Sciatic nerve (tissue), 2 donors: ENCODE data around the gene ANKRD27. TPM values are rescaled to one million over a fixed set of nuclear protein-coding genes. Genes with fewer than 3 reads are reported as not detected.
"Not testable (repeated sequence)": the region's sequence is repeated elsewhere in the genome, so short reads cannot be mapped to it uniquely, and the experiment has no call there.

ENCODE experiments used
- ATAC-seq: fragments of 200-7000 bp; cut with Tn5 transposase; one replicate; pipeline ENCODE4 v1.9.1; 2020; ENCODE audit warnings: mild to moderate bottlenecking, moderate library complexity
- DNase-seq: peaks from one replicate; pipeline ENCODE4 v3.0.0-alpha.2; 2020; ENCODE audit warnings: low spot score
- intact Hi-C: fragments of 100-400 bp; cut with DNase I; formaldehyde crosslinking; loops from one replicate; pipeline ENCODE4 v1.14.2; 2022
- total RNA-seq: library from RNA; stranded (reverse); fragmentation: NEBNext Ultra II Directional; extraction: Animal tissue kit (Norgen Biotek cat#: 25700); gene quantifications from one replicate; pipeline ENCODE4 v1.2.1, GENCODE V29; 2021
- donor health status: DM: no; HTN: no; CAD: no.
- donor health status: DM: no; HTN: no; CAD: no.

The ANKRD27 gene
- total RNA-seq, 1 donor from 2014 or later = 37.9 TPM

DNA sequence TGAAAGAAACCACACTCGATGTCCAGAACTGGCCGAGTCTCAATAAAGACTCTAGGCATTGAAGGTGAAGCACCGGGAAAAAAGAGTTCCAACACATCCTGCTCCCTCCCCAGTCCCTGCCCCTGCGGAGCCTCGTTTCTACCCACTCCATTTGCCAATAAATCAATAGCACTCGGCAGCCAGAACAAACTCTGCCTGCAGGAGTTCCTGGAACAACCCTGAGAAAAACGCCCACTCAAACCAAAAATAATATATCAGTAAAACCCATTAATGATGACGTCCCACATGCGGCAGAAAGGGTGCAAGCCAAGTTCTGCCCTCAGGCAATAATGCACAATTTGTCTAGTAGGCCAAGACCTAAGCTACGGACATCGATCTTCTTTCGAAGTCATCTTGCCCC lies 53.0 kb downstream of the ANKRD27 start:
- no peak for DNase-seq
- ATAC-seq = no peak
- intact Hi-C loops = no loop called here

GRCh38 chr19:32619051-32619685 lies 55.8 kb downstream of the ANKRD27 start:
- ATAC-seq (no peak), DNase-seq (no peak)
- intact Hi-C loops = no loop called here

DNA sequence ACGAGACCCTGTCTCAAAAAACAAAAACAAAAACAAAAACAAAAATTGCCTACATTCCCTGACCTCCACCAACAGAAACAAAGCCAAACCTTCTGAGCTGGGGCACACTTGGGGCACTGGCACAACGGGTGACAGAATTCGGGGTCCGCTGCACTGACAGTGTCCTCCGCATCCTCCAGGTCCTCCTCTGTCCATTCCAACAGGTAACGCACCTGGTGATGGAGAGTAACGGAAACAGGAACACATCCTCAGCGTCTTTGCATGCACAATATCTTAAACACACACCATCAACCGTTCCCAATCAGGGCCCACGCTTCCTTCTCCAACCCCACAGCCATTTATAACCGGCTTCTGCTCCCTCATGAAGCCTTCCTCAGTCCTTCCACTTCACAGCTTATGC lies 59.4 kb downstream of the ANKRD27 start:
- no peak for ATAC-seq
- intact Hi-C loops = no loop called here
- DNase-seq = no peak

DNA sequence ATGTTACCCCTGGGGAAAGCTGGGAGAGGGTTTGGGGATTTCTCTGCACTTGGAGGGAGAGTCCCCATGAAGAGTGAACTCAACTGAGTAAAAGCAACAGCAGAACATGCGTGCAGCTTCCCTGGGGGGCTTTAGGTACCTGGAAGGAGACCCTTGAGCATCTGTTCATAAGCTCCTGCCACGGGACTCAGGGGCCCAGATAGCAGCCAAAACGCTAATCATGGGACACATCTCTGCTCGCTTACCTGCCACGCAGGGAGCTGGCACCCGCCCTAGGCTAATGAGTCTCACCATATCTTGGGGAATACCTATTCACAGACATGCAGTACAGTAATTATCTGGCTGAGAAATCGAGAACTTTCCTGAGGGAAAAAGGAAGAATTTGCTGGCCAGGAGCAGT lies 60.1 kb downstream of the ANKRD27 start:
- DNase-seq (no peak), ATAC-seq (no peak)
- intact Hi-C loops = no loop called here

DNA sequence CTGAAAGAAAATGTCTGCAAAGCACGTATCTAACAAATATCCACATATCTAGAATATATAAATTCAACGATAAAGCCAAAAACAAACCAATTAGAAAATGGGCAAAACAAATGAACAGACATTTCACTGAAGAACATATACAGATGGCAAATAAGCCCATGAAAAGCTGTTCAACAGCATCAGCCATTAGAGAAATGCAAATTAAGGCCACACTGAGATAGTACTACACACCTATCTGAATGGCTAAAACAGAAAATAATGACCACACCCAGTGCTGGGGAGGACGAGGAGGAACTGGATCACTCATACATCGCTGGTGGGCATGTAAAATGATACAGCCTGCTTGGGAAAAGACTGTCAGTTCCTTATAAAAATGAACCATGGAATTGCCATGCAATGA lies 62.0 kb downstream of the ANKRD27 start:
- DNase-seq = no peak
- intact Hi-C loops = no loop called here
- ATAC-seq = no peak

DNA sequence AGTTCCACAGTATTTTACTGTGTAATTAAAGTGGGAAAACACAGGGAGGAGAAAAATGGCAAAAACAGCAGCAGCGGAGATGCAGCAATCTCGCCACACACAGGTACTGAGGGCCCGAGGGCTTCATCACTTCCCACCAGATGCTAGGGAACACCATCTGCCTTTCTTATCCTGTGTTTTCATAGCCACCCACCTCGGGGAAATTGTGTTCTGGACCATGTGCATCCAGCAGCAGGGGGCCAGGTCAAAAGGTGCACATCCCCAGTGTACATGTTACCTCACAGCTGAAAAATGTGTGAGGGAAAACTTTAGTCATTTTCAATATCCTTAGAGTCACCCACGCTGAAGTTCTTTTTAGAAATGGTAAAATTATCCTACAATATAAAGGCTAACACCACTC lies 63.8 kb downstream of the ANKRD27 start:
- peak; percentile 51 for DNase-seq
- intact Hi-C loops = no loop called here
- ATAC-seq = peak; percentile 86

- intact Hi-C loops = no loop called here
- DNase-seq (peak; percentile 37), ATAC-seq (no peak)
Observed at GRCh38 chr19:32607479-32607878, 67.5 kb downstream of the ANKRD27 start.

DNA sequence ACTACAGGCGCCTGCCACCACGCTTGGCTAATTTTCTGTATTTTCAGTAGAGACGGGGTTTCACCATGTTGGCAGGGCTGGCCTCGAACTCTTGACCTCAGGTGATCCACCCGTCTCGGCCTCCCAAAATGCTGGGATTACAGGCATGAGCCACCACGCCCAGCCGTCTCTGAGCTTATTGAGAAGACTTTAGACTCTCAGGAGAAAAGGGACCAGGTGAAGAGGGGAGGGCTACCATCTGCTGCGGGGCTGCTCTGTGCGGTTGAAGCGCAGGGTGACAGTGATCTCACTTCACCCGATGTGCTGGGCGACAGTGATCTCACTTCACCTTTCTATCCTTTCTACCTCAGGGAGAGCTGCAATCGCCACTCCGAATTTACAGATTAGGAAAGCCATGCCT lies 68.7 kb downstream of the ANKRD27 start:
- DNase-seq (no peak), ATAC-seq (no peak)
- intact Hi-C loops = no loop called here

DNA sequence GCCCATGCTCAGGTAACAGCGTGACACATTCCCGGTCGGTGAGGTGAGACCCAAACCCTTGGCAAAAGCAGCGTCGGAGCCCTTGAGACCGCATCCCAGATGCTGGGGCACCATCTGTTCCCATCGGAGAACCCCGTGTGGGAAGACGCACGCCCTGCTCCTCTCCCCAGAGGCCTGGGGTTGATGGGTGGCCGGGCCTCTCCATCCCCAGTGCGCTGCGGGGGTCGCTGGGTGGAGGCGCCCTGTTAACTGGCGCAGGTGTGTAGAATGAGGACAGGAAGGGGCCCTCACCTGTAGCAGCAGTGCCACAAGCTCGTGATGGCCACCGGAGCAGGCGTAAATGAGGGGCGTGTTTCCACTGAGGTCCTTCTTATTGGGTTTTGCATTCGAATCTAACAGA lies 69.4 kb downstream of the ANKRD27 start:
- intact Hi-C loops = no loop called here
- DNase-seq = no peak
- ATAC-seq = no peak

DNA sequence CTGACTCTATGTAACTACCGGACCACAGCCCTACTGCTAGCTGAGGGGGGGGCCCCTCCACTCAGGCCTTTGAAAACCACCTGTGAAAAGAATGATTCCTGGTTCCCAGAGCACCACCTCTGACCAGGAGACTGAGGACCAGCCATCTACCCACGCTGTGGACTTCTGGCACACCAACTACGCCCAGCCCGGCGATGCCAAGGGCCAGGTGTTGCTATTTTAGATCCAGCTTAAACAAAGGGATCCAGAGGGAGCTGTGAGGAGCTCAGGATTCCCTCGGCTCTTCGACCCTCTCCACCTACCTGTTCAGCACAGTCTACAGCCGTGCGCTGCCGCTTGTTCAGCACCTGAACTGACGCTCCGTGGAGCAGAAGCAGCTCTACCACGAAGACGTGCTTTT lies 71.0 kb downstream of the ANKRD27 start:
- DNase-seq (no peak), ATAC-seq (no peak)
- intact Hi-C loops = no loop called here

DNA sequence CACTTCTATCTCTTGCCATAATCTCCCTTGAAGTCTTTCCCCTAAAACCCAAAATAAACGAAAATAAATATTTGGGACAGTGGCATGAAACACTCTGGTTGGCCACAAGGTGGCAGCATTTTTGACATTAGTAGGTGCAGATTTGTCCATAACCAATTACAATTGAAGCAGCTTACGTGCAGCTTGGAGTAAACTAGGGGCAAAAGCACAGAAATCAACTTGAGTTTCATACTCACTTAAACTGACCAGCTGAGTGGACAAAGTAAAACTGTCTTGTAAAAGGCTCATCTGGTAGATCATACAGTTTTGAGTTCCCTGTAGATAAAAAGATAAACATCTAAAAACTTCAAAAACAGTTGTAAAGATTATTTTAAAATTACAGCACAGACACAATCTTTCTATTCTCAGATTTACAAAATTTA lies 75.2 kb downstream of the ANKRD27 start:
- peak; percentile 45 for ATAC-seq
- intact Hi-C loops = no loop called here
- no peak for DNase-seq

- intact Hi-C loops = no loop called here
- DNase-seq (no peak), ATAC-seq (no peak)
Observed at GRCh38 chr19:32599258-32599657, 75.7 kb downstream of the ANKRD27 start.

GRCh38 chr19:32598022-32598421 lies 77.0 kb downstream of the ANKRD27 start:
- intact Hi-C loops = no loop called here
- DNase-seq (no peak), ATAC-seq (no peak)

DNA sequence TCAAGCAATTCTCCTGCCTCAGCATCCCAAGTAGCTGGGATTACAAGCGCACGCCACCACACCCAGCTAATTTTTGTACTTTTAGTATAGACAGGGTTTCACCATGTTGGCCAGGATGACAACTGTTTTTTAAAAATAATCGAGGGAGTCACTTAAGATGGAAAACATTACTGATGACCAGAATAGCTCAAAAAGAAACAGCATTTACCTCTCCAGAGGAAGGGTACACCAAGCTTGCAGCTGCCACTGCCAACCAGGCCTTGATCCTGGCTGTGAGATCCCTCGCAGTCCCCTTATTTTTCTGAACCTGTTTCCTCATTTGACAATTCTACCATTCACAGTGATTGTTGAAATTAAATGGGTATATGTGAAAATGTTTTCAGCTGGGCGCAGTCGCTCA lies 79.5 kb downstream of the ANKRD27 start:
- ATAC-seq (no peak), DNase-seq (no peak)
- intact Hi-C loops = no loop called here

DNA sequence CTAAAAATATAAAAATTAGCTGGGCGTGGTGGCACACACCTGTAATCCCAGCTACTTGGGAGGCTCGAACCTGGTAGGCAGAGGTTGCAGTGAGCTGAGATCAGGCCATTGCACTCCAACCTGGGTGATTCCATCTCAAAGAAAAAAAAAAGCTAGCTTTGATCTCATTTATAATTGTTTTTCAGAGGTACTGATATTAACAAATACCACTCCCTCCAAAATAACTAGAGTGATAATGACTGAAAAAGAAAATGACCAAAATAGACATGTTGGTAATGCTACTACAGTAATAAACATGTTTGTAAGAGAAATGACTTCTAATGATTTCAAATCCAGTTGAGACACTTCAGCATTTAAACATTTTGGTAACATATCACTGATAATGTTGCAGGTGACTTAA lies 81.0 kb downstream of the ANKRD27 start:
- intact Hi-C loops = no loop called here
- ATAC-seq = no peak
- DNase-seq = no peak

DNA sequence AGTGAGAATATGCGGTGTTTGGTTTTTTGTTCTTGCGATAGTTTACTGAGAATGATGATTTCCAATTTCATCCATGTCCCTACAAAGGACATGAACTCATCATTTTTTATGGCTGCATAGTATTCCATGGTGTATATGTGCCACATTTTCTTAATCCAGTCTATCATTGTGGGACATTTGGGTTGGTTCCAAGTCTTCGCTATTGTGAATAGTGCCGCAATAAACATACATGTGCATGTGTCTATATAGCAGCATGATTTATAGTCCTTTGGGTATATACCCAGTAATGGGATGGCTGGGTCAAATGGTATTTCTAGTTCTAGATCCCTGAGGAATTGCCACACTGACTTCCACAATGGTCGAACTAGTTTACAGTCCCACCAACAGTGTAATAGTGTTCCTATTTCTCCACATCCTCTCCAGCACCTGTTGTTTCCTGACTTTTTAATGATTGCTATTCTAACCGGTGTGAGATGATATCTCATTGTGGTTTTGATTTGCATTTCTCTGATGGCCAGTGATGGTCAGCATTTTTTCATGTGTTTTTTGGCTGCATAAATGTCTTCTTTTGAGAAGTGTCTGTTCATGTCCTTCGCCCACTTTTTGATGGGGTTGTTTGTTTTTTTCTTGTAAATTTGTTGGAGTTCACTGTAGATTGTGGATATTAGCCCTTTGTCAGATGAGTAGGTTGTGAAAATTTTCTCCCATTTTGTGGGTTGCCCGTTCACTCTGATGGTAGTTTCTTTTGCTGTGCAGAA lies 87.1 kb downstream of the ANKRD27 start:
- intact Hi-C loops, DNase-seq, ATAC-seq: not testable (repeated sequence)

- DNase-seq (no peak), ATAC-seq (peak; percentile 33)
- intact Hi-C loops = no loop called here
Observed at GRCh38 chr19:32581705-32582179, 93.2 kb downstream of the ANKRD27 start.

DNA sequence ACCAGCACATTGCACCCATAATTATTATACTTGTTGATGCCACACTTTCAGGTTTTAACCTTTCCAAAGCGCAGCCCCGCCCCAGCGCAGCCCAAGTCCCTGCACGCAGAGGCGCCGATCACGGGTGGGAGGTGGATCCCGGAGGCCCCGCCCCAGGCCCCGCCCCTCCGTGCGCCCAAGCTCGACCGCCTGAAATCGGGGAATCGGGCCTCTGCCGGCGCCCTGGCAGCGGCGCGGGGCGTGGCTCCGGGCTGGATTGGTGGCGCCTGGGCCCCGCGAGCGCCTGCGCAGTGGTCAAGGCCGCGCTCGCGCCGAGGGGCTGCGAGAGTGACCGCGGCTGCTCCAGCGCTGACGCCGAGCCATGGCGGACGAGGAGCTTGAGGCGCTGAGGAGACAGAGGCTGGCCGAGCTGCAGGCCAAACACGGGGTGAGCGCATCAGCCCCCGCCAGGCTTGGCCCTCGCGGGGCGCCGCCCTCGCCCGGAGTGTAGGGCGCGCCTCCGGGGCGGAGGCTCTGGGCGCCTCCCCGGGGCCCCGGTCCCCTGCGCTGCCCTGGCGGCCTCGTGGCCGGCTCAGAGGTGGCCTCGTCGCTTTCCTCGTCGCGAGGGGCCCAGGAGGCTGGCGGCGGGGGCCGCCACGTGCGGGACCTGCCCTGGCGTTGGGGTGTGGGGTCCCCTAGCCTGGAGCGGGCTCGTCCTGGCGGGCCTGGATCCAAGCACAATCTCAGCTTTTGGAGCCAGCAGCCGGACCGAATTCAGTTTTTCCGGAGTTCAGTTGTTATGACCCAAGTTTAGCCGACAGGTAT lies 93.9 kb downstream of the ANKRD27 start, which contains the start of gene PDCD5:
PDCD5 (plus strand) TSS at position 290 of the 804 bp plus-strand sequence; CDS start at position 362, 72 bp downstream.
- DNase-seq (peak; percentile 98), ATAC-seq (peak; percentile 99)
- intact Hi-C loops = no loop called here

- DNase-seq = no peak
- intact Hi-C loops = no loop called here
- ATAC-seq = peak; percentile 52
Observed at GRCh38 chr19:32580353-32580900, 94.6 kb downstream of the ANKRD27 start.
